ENCODE measurements around the gene KRT31.

DNA sequence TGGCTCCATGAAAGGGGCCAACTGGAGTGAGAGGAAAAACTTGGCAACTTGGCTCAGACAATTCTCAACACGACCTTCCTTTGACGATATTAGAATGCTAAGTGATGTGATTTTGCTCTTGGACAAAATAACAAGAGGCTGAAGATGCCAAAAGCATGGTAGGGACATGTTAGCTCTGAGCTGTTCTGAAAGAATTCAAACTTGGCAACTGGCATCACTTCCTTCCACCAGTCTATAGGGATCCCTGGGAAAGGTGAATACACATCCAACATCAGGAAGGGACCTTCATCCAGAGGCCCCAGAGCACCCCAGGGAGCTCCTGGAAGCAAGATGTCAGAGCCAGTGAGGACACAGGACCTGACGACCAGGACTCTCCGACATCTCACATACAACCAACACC, 22.7 kb upstream of the KRT31 start:
- TF ChIP-seq, protein P1, sequence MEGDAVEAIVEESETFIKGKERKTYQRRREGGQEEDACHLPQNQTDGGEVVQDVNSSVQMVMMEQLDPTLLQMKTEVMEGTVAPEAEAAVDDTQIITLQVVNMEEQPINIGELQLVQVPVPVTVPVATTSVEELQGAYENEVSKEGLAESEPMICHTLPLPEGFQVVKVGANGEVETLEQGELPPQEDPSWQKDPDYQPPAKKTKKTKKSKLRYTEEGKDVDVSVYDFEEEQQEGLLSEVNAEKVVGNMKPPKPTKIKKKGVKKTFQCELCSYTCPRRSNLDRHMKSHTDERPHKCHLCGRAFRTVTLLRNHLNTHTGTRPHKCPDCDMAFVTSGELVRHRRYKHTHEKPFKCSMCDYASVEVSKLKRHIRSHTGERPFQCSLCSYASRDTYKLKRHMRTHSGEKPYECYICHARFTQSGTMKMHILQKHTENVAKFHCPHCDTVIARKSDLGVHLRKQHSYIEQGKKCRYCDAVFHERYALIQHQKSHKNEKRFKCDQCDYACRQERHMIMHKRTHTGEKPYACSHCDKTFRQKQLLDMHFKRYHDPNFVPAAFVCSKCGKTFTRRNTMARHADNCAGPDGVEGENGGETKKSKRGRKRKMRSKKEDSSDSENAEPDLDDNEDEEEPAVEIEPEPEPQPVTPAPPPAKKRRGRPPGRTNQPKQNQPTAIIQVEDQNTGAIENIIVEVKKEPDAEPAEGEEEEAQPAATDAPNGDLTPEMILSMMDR (IDR thresholded peaks at IDR 0.05 in 2 of 3, conservative IDR thresholded peaks at IDR 0.05 in 1 of 3; ENCODE audit: borderline replicate concordance in 1 of 3, insufficient read depth in 1 of 3, low read depth in 2 of 3, low read length in 2 of 3) = no peak
- TF ChIP-seq, protein P2, sequence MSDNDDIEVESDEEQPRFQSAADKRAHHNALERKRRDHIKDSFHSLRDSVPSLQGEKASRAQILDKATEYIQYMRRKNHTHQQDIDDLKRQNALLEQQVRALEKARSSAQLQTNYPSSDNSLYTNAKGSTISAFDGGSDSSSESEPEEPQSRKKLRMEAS (IDR thresholded peaks at IDR 0.05) = no peak
- no peak for TF ChIP-seq POLR2AphosphoS5 (IDR thresholded peaks at IDR 0.05; ENCODE audit: low read depth, low read length)
- TF ChIP-seq, protein P3, sequence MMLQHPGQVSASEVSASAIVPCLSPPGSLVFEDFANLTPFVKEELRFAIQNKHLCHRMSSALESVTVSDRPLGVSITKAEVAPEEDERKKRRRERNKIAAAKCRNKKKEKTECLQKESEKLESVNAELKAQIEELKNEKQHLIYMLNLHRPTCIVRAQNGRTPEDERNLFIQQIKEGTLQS (IDR thresholded peaks at IDR 0.05) = no peak
- TF ChIP-seq SIN3A (IDR thresholded peaks at IDR 0.05; ENCODE audit: low read depth) = no peak
- TF ChIP-seq, protein P4, sequence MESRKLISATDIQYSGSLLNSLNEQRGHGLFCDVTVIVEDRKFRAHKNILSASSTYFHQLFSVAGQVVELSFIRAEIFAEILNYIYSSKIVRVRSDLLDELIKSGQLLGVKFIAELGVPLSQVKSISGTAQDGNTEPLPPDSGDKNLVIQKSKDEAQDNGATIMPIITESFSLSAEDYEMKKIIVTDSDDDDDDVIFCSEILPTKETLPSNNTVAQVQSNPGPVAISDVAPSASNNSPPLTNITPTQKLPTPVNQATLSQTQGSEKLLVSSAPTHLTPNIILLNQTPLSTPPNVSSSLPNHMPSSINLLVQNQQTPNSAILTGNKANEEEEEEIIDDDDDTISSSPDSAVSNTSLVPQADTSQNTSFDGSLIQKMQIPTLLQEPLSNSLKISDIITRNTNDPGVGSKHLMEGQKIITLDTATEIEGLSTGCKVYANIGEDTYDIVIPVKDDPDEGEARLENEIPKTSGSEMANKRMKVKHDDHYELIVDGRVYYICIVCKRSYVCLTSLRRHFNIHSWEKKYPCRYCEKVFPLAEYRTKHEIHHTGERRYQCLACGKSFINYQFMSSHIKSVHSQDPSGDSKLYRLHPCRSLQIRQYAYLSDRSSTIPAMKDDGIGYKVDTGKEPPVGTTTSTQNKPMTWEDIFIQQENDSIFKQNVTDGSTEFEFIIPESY (IDR thresholded peaks at IDR 0.05; ENCODE audit: extremely low read depth, insufficient replicate concordance, low read length) = no peak
- TF ChIP-seq POLR2A (IDR thresholded peaks at IDR 0.05; ENCODE audit: borderline replicate concordance, extremely low read depth, insufficient read depth, insufficient read length) = no peak
- TF ChIP-seq EZH2 (IDR thresholded peaks at IDR 0.05) = no peak

All from HCT116 (cell line).